ENCODE data around the gene HTN3. TPM values are rescaled to one million over a fixed set of nuclear protein-coding genes. Genes with fewer than 3 reads are reported as not detected.

HTN3 gene
- total RNA-seq, 4 donors from 2014 or later, result not detected

- TF ChIP-seq POLR2AphosphoS5 (IDR thresholded peaks at IDR 0.05) (no peak), POLR2A (IDR thresholded peaks at IDR 0.05) (no peak), EP300 (IDR thresholded peaks at IDR 0.05) (no peak)
- TF ChIP-seq, protein P1, sequence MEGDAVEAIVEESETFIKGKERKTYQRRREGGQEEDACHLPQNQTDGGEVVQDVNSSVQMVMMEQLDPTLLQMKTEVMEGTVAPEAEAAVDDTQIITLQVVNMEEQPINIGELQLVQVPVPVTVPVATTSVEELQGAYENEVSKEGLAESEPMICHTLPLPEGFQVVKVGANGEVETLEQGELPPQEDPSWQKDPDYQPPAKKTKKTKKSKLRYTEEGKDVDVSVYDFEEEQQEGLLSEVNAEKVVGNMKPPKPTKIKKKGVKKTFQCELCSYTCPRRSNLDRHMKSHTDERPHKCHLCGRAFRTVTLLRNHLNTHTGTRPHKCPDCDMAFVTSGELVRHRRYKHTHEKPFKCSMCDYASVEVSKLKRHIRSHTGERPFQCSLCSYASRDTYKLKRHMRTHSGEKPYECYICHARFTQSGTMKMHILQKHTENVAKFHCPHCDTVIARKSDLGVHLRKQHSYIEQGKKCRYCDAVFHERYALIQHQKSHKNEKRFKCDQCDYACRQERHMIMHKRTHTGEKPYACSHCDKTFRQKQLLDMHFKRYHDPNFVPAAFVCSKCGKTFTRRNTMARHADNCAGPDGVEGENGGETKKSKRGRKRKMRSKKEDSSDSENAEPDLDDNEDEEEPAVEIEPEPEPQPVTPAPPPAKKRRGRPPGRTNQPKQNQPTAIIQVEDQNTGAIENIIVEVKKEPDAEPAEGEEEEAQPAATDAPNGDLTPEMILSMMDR (IDR thresholded peaks at IDR 0.05), result no peak
Observed at GRCh38 chr4:70059149-70059548, 30.9 kb downstream of the HTN3 start.

GRCh38 chr4:70062000-70062399, 33.7 kb downstream of the HTN3 start:
- no peak for DNase-seq (ENCODE audit: low spot score in 2 of 2)
- H3K4me1 ChIP-seq, result no peaks in the 10 kb centered on the region
- H3K36me3 ChIP-seq, result no peaks in the 10 kb centered on the region
- TF ChIP-seq EP300 (IDR thresholded peaks at IDR 0.05) (no peak), POLR2AphosphoS5 (IDR thresholded peaks at IDR 0.05) (no peak), POLR2A (IDR thresholded peaks at IDR 0.05) (no peak)
- TF ChIP-seq, protein P1 (IDR thresholded peaks at IDR 0.05), result no peak
- H3K9me3 ChIP-seq, result no peaks in the 10 kb centered on the region
- no peaks in the 10 kb centered on the region for H3K27me3 ChIP-seq
- no peak overlapping the region for H3K4me3 ChIP-seq
- no peak overlapping the region for H3K27ac ChIP-seq
- WGBS, result 52% methylated on average over 1 of the region's 1 CpG

More at GRCh38 chr4:70059149-70059548, 30.9 kb downstream of the HTN3 start:
- Histone ChIP-seq H3K27me3 (no peaks in the 10 kb centered on the region), H3K36me3 (no peaks in the 10 kb centered on the region), H3K4me3 (no peak overlapping the region), H3K27ac (no peak overlapping the region), H3K9me3 (no peaks in the 10 kb centered on the region), H3K4me1 (no peaks in the 10 kb centered on the region)
- DNase-seq (ENCODE audit: low spot score in 2 of 2), result no peak

DNA sequence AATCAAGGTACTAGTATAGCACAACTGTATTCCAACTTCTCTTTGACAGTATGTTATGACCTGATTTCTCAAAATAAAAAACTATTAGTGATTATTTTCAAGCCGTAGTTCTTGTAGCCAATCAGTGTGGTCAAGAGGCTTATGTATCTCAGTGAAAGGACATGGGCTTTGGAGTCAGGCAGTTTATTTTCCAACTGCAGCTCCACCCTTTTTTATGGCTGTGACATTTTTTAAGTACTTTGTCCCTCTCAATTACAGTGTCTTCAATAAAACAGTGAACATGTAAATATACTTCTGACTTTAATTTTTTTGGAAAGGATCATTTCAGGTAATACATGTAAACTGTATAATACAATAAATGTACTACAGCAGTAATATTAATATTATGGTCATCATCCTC, 51.9 kb downstream of the HTN3 start:
- WGBS, result 77% methylated on average over 1 of the region's 1 CpG
- no peaks in the 10 kb centered on the region for H3K36me3 ChIP-seq
- H3K4me1 ChIP-seq, result no peaks in the 10 kb centered on the region
- TF ChIP-seq POLR2AphosphoS5 (IDR thresholded peaks at IDR 0.05) (no peak), POLR2A (IDR thresholded peaks at IDR 0.05) (no peak), EP300 (IDR thresholded peaks at IDR 0.05) (no peak)
- TF ChIP-seq, protein P1 (IDR thresholded peaks at IDR 0.05), result no peak
- H3K27ac ChIP-seq, result no peak overlapping the region
- no peak for DNase-seq (ENCODE audit: low spot score in 2 of 2)
- H3K9me3 ChIP-seq, result no peaks in the 10 kb centered on the region
- no peak overlapping the region for H3K4me3 ChIP-seq
- H3K27me3 ChIP-seq, result no peaks in the 10 kb centered on the region

Other genes with a start within 250 kb of the HTN3 start
- gene SULT1E1, start 168.3 kb upstream of the HTN3 start, total RNA-seq, result 100 to 1,000 TPM in 1 of 4 donors, 10 to 100 TPM in 3; 18.6 to 198 (median 44.1) TPM
- not detected for gene CSN1S1, start 97.4 kb upstream of the HTN3 start, total RNA-seq
- not detected for gene CSN2, start 62.7 kb upstream of the HTN3 start, total RNA-seq
- gene STATH, start 32.5 kb upstream of the HTN3 start, total RNA-seq, result not detected
- gene HTN1, start 22.0 kb downstream of the HTN3 start, total RNA-seq, result not detected
- under 1 TPM in 1 of 4 donors, not detected in 3; 0.42 TPM for gene PRR27, start 125.8 kb downstream of the HTN3 start, total RNA-seq
- gene ODAM, start 167.3 kb downstream of the HTN3 start, total RNA-seq, result not detected
- not detected for gene FDCSP, start 197.7 kb downstream of the HTN3 start, total RNA-seq
- not detected for gene CSN3, start 214.1 kb downstream of the HTN3 start, total RNA-seq

All from suprapubic skin (tissue), 4 donors.